ENCODE measurements around the gene BTN3A1. TPM values are rescaled to one million over a fixed set of nuclear protein-coding genes. Genes with fewer than 3 reads are reported as not detected.

Gene BTN3A1
- total and polyA plus RNA-seq, 7 donors, result 3.0 to 33.5 (median 9.8) TPM

GRCh38 chr6:26379292-26379691 is 22.8 kb upstream of the BTN3A1 start:
- Histone ChIP-seq H3K9me3 (no peaks in the 10 kb centered on the region), H3K27me3 (no peaks in the 10 kb centered on the region), H3K4me3 (no peak overlapping the region), H3K27ac (no peak overlapping the region), H3K4me1 (peaks cover 0 to 11% (median 9%) of the 10 kb centered on the region in 4 donors), H3K36me3 (peaks cover 0 to 15% (median 0%) of the 10 kb centered on the region in 4 donors)
- no peak for DNase-seq
- TF ChIP-seq CTCF (IDR thresholded peaks at IDR 0.05) (no peak), POLR2AphosphoS5 (IDR thresholded peaks at IDR 0.05) (no peak), POLR2A (IDR thresholded peaks at IDR 0.05) (no peak), EP300 (IDR thresholded peaks at IDR 0.05) (no peak)
- WGBS, 2 donors, result 46 to 69% methylated on average over 3 of the region's 3 CpGs
- intact Hi-C loops (cut with DNase I), result no loop called here

- no peaks in the 10 kb centered on the region for H3K9me3 ChIP-seq
- no peak for TF ChIP-seq POLR2AphosphoS5 (IDR thresholded peaks at IDR 0.05)
- TF ChIP-seq EP300 (IDR thresholded peaks at IDR 0.05), result no peak
- TF ChIP-seq POLR2A (IDR thresholded peaks at IDR 0.05), result no peak
- no peak for TF ChIP-seq CTCF (IDR thresholded peaks at IDR 0.05)
- no peaks in the 10 kb centered on the region for H3K27me3 ChIP-seq
- no peak overlapping the region for H3K4me3 ChIP-seq
- no peak for DNase-seq
- H3K36me3 ChIP-seq, result peaks cover 0 to 11% (median 0%) of the 10 kb centered on the region in 4 donors
- intact Hi-C loops (cut with DNase I), result no loop called here
- H3K27ac ChIP-seq, result no peak overlapping the region
- H3K4me1 ChIP-seq, result peaks cover 0 to 14% (median 11%) of the 10 kb centered on the region in 4 donors
These were observed 22.3 kb upstream of the BTN3A1 start for GRCh38 chr6:26379740-26380139.

GRCh38 chr6:26380256-26380655 is 21.8 kb upstream of the BTN3A1 start:
- Histone ChIP-seq H3K27ac (no peak overlapping the region), H3K4me1 (peaks cover 0 to 16% (median 11%) of the 10 kb centered on the region in 4 donors), H3K27me3 (no peaks in the 10 kb centered on the region), H3K4me3 (no peak overlapping the region), H3K36me3 (peaks cover 0 to 6% (median 0%) of the 10 kb centered on the region in 4 donors), H3K9me3 (no peaks in the 10 kb centered on the region)
- 21 to 69% methylated on average over 3 of the region's 3 CpGs for WGBS, 2 donors
- TF ChIP-seq POLR2AphosphoS5 (IDR thresholded peaks at IDR 0.05) (no peak), EP300 (IDR thresholded peaks at IDR 0.05) (no peak), POLR2A (IDR thresholded peaks at IDR 0.05) (no peak), CTCF (IDR thresholded peaks at IDR 0.05) (no peak)
- intact Hi-C loops (cut with DNase I), result no loop called here
- no peak for DNase-seq

GRCh38 chr6:26382121-26382520 is 20.0 kb upstream of the BTN3A1 start:
- 86 to 93% methylated on average over 6 of the region's 6 CpGs for WGBS, 2 donors
- no peak overlapping the region for H3K4me3 ChIP-seq
- TF ChIP-seq CTCF (IDR thresholded peaks at IDR 0.05) (no peak), EP300 (IDR thresholded peaks at IDR 0.05) (no peak), POLR2AphosphoS5 (IDR thresholded peaks at IDR 0.05) (no peak)
- H3K27me3 ChIP-seq, result no peaks in the 10 kb centered on the region
- no peaks in the 10 kb centered on the region for H3K36me3 ChIP-seq
- intact Hi-C loops (cut with DNase I), result no loop called here
- no peaks in the 10 kb centered on the region for H3K9me3 ChIP-seq
- peaks cover 0 to 16% (median 11%) of the 10 kb centered on the region in 4 donors for H3K4me1 ChIP-seq
- H3K27ac ChIP-seq, result no peak overlapping the region
- no peak for DNase-seq

Data from sigmoid colon (tissue), 7 donors.